HTR-8/SVneo (cell line): ENCODE data around the gene MOCS3.

Experiments used
- DNase-seq: peaks from one replicate; pipeline ENCODE4 v3.0.0; 2011; ENCODE audit warnings: low spot score, mixed read lengths; ENCODE audit not compliant: insufficient read length
- FAIRE-seq: peaks from 2 replicates; lab custom pipeline; 2011; peaks lifted over from hg19 to GRCh38; lab: Jason Lieb, UNC

MOCS3 gene

GRCh38 chr20:51008718-51009117 lies 50.1 kb downstream of the MOCS3 start:
- DNase-seq (no peak), FAIRE-seq (no peak)

- no peak for FAIRE-seq
- DNase-seq, result no peak
These were observed 50.9 kb downstream of the MOCS3 start for GRCh38 chr20:51009303-51010042.

GRCh38 chr20:51010043-51010365 lies 51.4 kb downstream of the MOCS3 start:
- FAIRE-seq (peak; percentile 54), DNase-seq (no peak)

GRCh38 chr20:51010932-51011331 lies 52.3 kb downstream of the MOCS3 start:
- DNase-seq (no peak), FAIRE-seq (peak; percentile 51)

DNA sequence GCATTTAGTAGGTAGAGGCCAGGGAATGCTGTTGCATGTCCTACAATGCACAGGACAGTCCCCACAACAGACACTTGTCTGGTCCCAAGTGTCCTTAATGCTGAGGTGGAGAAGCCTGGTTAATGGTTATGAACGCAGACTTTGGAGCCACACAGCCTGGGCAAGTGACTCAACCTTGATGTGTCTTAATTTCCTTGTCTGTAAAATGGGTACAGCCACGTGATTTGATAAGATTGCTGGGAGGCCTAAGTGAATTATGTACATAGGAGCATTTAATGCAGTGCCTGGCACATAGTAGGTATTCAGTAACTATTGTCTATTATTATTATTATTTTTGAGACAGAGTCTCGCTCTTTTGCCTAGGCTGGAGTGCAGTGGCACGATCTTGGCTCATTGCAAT lies 52.9 kb downstream of the MOCS3 start:
- DNase-seq (no peak), FAIRE-seq (peak; percentile 13)

DNA sequence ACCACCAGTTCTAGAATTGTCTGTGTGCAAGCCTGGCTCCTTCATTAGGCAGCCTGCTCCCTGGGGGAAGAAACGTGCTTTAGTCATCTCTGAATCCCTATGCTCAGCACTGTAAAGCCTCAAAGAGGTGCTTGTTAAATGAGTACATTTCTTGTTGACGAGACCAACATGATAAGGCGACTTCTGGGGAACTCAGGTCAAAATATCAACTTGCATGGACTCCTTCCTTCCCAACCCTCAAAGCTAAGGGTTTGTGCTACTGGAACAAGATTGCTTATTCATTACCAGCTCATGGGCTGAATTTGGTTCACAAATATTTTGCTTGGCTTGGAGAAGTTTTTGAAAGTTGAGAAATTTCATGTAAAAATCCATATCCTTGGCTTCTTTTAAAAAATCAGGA lies 53.7 kb downstream of the MOCS3 start:
- DNase-seq, result no peak
- no peak for FAIRE-seq
